Measurements from ENCODE around the gene VTI1A. TPM values are rescaled to one million over a fixed set of nuclear protein-coding genes. Genes with fewer than 3 reads are reported as not detected.

The VTI1A gene
- total RNA-seq, 1 donor from 2014 or later: 30.1 TPM

DNA sequence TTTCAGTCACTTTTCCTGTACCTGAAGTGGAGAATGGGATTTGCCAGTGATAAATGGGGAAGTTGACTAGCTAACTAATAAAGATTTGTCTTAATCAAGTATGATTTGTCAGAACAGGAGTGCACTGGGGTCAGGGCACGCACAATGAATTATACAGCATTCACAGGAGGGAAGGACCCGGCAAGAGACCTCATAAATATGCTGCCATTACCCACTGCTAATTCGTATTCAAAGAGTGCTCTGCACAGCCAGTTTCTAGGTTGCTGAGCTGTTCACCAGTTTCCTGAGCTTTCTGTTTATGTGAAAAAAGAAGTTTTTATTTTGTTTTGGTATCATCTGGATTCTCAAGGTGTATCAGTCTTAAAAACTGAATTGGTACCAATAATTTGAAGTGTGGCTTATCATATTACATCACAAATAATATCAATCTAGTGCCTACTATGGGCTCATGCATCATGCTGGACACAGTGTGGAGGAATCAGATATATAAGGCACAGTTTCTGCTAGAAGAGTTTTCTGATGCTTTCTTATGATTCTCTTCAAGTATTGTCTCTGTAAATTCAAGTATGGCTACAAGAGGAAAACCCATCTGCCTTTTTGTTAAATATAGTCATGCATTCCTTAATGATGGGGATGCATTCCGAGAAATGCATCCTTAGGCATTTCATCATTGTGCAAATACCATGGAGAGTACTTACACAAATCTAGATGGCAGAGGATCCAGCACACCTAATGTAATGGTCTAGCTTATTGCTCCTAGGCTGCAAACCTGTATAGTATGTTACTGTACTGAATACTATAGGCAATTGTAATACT lies 202.2 kb downstream of the VTI1A start:
- no peak overlapping the region for H3K4me3 ChIP-seq (ENCODE audit: low read depth, low read length)
- TF ChIP-seq, protein P1, sequence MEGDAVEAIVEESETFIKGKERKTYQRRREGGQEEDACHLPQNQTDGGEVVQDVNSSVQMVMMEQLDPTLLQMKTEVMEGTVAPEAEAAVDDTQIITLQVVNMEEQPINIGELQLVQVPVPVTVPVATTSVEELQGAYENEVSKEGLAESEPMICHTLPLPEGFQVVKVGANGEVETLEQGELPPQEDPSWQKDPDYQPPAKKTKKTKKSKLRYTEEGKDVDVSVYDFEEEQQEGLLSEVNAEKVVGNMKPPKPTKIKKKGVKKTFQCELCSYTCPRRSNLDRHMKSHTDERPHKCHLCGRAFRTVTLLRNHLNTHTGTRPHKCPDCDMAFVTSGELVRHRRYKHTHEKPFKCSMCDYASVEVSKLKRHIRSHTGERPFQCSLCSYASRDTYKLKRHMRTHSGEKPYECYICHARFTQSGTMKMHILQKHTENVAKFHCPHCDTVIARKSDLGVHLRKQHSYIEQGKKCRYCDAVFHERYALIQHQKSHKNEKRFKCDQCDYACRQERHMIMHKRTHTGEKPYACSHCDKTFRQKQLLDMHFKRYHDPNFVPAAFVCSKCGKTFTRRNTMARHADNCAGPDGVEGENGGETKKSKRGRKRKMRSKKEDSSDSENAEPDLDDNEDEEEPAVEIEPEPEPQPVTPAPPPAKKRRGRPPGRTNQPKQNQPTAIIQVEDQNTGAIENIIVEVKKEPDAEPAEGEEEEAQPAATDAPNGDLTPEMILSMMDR (conservative IDR thresholded peaks at IDR 0.05; ENCODE audit: low read depth, low read length): no peak
- DNase-seq (ENCODE audit: low read depth): no peak

DNA sequence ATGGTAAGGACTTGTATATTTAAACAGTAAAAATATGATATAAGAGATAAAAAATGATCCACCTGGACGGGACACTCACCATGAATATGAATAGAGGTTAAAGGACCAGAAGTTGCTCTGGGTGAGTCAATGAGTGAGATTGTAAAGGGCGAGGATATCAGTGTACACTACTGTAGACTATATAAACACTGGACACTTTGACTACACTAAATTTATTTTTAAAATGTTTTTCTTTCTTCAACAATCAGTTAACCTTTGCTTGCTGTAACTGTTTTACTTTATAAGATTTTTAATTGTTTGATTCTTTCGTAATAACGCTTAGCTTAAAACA lies 202.8 kb downstream of the VTI1A start:
- no peak overlapping the region for H3K4me3 ChIP-seq (ENCODE audit: low read depth, low read length)
- TF ChIP-seq, protein P1 (conservative IDR thresholded peaks at IDR 0.05; ENCODE audit: low read depth, low read length): no peak
- DNase-seq (ENCODE audit: low read depth): no peak

DNA sequence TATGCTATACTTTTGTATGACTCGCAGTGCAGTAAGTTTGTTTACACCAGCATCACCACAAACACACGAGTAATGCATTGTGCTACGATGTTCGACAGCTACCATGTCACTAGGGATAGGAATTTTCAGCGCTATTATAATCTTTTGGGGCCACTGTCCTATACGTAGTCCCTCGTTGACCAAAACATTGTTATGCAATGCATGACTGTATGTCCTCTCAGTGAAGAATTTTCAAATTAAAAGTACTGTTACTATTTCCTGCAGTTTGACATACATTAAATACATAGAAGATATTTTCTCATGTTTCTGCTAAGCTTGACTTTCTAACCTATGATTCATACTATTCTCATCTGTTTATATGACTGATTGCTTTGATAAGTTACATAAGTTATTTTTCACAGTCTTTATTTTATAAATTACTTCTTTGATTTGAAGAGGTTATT lies 203.6 kb downstream of the VTI1A start:
- no peak for DNase-seq (ENCODE audit: low read depth)
- TF ChIP-seq, protein P1 (conservative IDR thresholded peaks at IDR 0.05; ENCODE audit: low read depth, low read length): no peak
- no peak overlapping the region for H3K4me3 ChIP-seq (ENCODE audit: low read depth, low read length)

DNA sequence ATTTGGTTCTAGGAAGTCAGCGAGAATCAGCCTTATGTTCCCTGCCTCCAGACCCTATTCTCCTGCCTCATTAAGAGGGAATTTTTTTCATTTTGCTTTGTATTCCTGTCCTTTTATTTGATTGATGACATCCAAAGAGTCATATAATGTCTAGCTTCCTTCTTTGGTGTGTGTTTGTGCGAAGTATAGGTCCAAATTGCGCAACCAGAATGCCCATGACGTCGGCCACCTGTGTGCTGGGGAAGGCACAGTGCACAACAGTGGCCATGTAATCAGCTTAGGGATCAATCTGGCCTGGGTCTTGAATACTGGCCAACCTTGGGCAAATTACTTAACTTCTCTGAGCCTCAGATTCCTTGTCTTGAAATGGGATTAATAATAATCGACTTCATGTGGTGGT lies 206.2 kb downstream of the VTI1A start:
- no peak overlapping the region for H3K4me3 ChIP-seq (ENCODE audit: low read depth, low read length)
- TF ChIP-seq, protein P1 (conservative IDR thresholded peaks at IDR 0.05; ENCODE audit: low read depth, low read length): no peak
- DNase-seq (ENCODE audit: low read depth): no peak

DNA sequence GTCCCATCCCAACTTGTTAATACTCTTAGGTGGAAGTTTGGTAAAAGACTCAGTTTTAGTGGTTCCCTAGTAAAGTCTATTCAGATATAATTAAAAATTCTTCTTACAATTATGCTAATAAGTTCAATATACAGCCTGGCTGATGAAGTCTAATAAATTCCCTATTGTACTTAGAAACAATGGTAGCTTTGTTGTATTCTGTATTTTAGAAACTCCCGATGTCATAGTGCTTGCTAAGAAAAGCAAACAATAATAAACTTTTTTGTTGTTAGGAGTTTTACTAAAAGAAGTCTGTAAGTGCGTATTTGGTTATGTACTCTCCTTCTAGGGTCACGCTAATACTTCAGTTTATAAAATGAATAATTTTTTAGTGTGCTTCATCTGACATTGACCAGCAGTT lies 206.8 kb downstream of the VTI1A start:
- TF ChIP-seq, protein P1 (conservative IDR thresholded peaks at IDR 0.05; ENCODE audit: low read depth, low read length): no peak
- H3K4me3 ChIP-seq (ENCODE audit: low read depth, low read length): no peak overlapping the region
- no peak for DNase-seq (ENCODE audit: low read depth)

DNA sequence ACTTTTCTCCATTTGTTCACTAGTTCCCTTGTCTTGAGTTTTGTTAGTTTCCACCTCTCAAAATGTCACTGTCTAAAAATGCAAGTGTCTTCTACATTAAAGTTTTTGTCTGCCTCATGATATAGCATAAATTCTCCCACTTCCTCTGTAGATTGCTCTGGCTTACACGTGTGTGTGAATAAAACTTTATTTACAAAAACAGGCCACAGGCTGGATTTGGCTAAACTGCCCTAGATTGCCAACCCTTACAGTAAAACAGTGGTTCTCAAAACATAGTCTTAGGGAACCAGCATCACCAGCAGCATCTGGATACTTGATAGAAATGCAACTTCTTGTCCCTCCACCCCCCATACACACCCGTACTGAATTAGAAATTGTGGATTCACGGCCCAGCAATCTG lies 207.8 kb downstream of the VTI1A start:
- no peak for DNase-seq (ENCODE audit: low read depth)
- TF ChIP-seq, protein P1 (conservative IDR thresholded peaks at IDR 0.05; ENCODE audit: low read depth, low read length): no peak
- no peak overlapping the region for H3K4me3 ChIP-seq (ENCODE audit: low read depth, low read length)

DNA sequence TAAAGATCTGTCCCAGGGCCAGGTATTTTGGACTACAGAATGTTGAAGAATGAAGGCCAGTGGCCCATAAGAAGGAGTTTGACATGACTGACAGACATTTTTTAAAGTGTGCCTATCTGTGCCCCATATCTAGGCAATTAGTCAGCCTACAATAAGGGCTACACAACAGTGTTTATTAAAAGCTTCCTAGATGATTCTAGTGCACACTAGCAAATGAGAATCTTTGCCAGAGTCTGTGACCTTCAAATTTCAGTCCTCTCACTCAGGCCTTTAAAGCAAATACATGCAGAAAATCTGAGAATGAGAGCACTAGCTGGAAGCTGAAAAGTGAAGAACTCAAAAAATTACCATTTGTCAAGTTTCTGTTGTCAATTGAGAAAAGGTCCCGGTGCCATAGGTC lies 208.7 kb downstream of the VTI1A start:
- DNase-seq (ENCODE audit: low read depth): no peak
- no peak overlapping the region for H3K4me3 ChIP-seq (ENCODE audit: low read depth, low read length)
- TF ChIP-seq, protein P1 (conservative IDR thresholded peaks at IDR 0.05; ENCODE audit: low read depth, low read length): no peak

Measured in epithelial cell of proximal tubule (primary cell).